Measurements from ENCODE around the gene TMPRSS2. TPM values are rescaled to one million over a fixed set of nuclear protein-coding genes. Genes with fewer than 3 reads are reported as not detected.

The TMPRSS2 gene
- total RNA-seq, 1 donor from 2014 or later = 1.3 TPM

Other genes starting within 250 kb of the TMPRSS2 start
- 1.2 to 1.5 TPM (median 1.4 TPM) in 3 replicates for gene FAM3B, start 191.4 kb downstream of the TMPRSS2 start, total RNA-seq
- 3.2 to 4.1 TPM (median 3.9 TPM) in 3 replicates for gene MX2, start 146.1 kb downstream of the TMPRSS2 start, total RNA-seq
- gene MX1, start 81.9 kb downstream of the TMPRSS2 start, total RNA-seq = 32.2 to 42.4 TPM (median 32.9 TPM) in 3 replicates

Measured in mesothelial cell of epicardium (in vitro differentiated cells).